GM12873 (cell line): ENCODE data around the gene CGAS.

ENCODE experiments used
- CTCF ChIP-seq: IDR thresholded peaks from 2 replicates; pipeline ENCODE4 v1.5.1; 2012; ENCODE audit warnings: low read depth, mild to moderate bottlenecking, moderate library complexity, low read length, control low read depth; ENCODE audit not compliant: insufficient read depth; ENCODE audit errors: missing control alignments

CGAS gene

GRCh38 chr6:73395875-73396274 lies 56.2 kb downstream of the CGAS start:
- no peak for TF ChIP-seq CTCF

GRCh38 chr6:73394577-73395354 lies 57.3 kb downstream of the CGAS start, which contains the start of gene DDX43:
Gene DDX43 (plus strand): TSS chr6:73394828. CDS start chr6:73394906, 78 bp downstream.
- TF ChIP-seq CTCF, result no peak

- TF ChIP-seq CTCF, result no peak
These were observed 58.8 kb downstream of the CGAS start for GRCh38 chr6:73393278-73393677.

- no peak for TF ChIP-seq CTCF
These were observed 60.4 kb downstream of the CGAS start for GRCh38 chr6:73391675-73392074.

- TF ChIP-seq CTCF, result no peak
These were observed 62.2 kb downstream of the CGAS start for GRCh38 chr6:73389854-73390253.

GRCh38 chr6:73388800-73389512 lies 63.1 kb downstream of the CGAS start:
- TF ChIP-seq CTCF, result peak; percentile 71

GRCh38 chr6:73388433-73388799 lies 63.7 kb downstream of the CGAS start:
- no peak for TF ChIP-seq CTCF
